GM12891 (cell line): ENCODE results near the gene GMDS.

Source experiments
- DNase-seq: peaks from one replicate; pipeline ENCODE4 v3.0.0; 2011; ENCODE audit warnings: low spot score; ENCODE audit not compliant: insufficient read length
- FAIRE-seq: peaks from 2 replicates; lab custom pipeline; 2011; peaks lifted over from hg19 to GRCh38; lab: Jason Lieb, UNC
- PAX5 ChIP-seq: IDR thresholded peaks from 2 replicates; pipeline ENCODE4 v1.6.1; 2011; ENCODE audit warnings: low read length, moderate library complexity, mild to moderate bottlenecking; ENCODE audit not compliant: insufficient read depth, severe bottlenecking
- POLR2A ChIP-seq: IDR thresholded peaks from 2 replicates; pipeline ENCODE4 v1.6.1; 2011; ENCODE audit warnings: low read depth, low read length, control low read depth
- POLR2AphosphoS5 ChIP-seq: IDR thresholded peaks from 2 replicates; pipeline ENCODE4 v1.6.1; 2011; ENCODE audit warnings: low read depth, low read length, control low read depth
- POU2F2 ChIP-seq: IDR thresholded peaks from 2 replicates; pipeline ENCODE4 v1.6.1; 2011; ENCODE audit warnings: low read depth, mild to moderate bottlenecking, control low read depth, low read length, moderate library complexity
- SPI1 ChIP-seq: IDR thresholded peaks from 2 replicates; pipeline ENCODE4 v1.6.1; 2011; ENCODE audit warnings: low read depth, low read length, control low read depth
- TAF1 ChIP-seq: IDR thresholded peaks from 2 replicates; pipeline ENCODE4 v1.6.1; 2011; ENCODE audit warnings: low read depth, low read length, control low read depth

The GMDS gene

GRCh38 chr6:2209226-2209809 is 36.1 kb downstream of the GMDS start:
- TF ChIP-seq TAF1 (no peak), SPI1 (no peak), PAX5 (no peak), POU2F2 (no peak), POLR2A (no peak), POLR2AphosphoS5 (no peak)
- DNase-seq (no peak), FAIRE-seq (peak; percentile 94)

DNA sequence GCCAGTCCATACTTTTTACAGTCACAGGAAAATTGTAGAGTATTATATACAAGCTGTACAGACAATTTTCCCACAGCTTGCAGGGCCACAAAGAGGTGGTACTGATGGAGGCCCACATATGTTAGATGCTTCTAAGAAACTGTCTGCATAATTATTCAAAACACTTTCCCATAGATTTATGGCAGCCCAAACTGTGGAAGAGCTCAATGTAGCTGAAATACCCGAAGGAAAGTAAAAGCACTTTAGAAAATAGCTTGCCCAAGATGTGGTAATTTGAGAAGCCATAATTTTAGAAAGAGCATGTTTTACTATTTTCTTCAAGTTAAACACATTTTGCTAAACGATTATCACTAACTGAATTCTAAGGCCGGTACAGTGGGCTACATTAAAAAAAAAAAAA is 36.9 kb downstream of the GMDS start:
- DNase-seq: no peak
- no peak for FAIRE-seq
- TF ChIP-seq SPI1 (no peak), POLR2A (no peak), TAF1 (no peak), PAX5 (no peak), POU2F2 (no peak), POLR2AphosphoS5 (no peak)

GRCh38 chr6:2205396-2205795 is 40.0 kb downstream of the GMDS start:
- DNase-seq: no peak
- no peak for TF ChIP-seq PAX5
- no peak for TF ChIP-seq POLR2AphosphoS5
- TF ChIP-seq TAF1: no peak
- TF ChIP-seq POU2F2: no peak
- TF ChIP-seq SPI1: no peak
- no peak for TF ChIP-seq POLR2A
- FAIRE-seq: no peak

DNA sequence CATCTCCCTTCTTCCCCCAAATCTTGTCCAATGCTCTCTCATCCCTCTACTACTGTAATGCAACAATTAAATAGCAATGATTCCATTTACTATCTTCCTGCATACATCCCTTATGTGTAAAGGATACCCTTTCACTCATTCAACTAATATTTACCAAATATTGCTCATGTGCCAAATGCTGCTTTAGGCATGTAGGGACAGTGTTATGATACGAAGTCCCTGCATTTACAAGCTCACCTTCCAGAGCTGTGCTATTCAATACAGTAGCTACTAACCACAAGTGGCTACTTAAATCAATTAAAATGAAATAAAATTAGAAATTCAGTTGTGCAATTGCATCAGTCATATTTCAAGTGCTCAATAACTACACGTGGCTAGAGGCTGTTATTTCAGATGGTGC is 41.1 kb downstream of the GMDS start:
- TF ChIP-seq PAX5 (no peak), POLR2AphosphoS5 (no peak), SPI1 (no peak), POLR2A (no peak), POU2F2 (no peak), TAF1 (no peak)
- DNase-seq (no peak), FAIRE-seq (no peak)

- DNase-seq (no peak), FAIRE-seq (no peak)
- no peak for TF ChIP-seq POU2F2
- TF ChIP-seq POLR2AphosphoS5: no peak
- TF ChIP-seq PAX5: no peak
- no peak for TF ChIP-seq TAF1
- no peak for TF ChIP-seq SPI1
- no peak for TF ChIP-seq POLR2A
Measured at GRCh38 chr6:2203264-2203663, 42.1 kb downstream of the GMDS start.

DNA sequence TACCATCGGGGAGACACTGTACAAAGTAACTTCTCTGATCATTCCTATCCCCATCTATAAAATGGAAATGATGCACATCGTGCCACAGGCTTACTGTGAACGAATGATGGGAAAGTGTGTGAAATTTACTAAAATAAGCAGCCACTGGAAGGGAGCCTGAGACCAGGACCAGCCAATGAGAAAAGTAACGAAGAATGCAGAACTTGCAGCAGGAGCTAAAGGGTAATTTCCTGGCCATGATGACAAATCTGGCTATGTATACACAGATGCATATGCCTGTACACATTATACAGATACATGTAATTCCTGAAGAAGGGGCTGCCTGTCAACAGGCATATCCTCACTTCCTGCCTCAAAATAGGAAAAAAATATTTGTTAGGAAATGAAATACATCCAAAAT is 47.4 kb downstream of the GMDS start:
- FAIRE-seq: no peak
- no peak for DNase-seq
- TF ChIP-seq TAF1 (no peak), POLR2AphosphoS5 (no peak), POLR2A (no peak), PAX5 (no peak), SPI1 (no peak), POU2F2 (no peak)

GRCh38 chr6:2197177-2197671 is 48.2 kb downstream of the GMDS start:
- no peak for FAIRE-seq
- no peak for TF ChIP-seq PAX5
- TF ChIP-seq SPI1: no peak
- TF ChIP-seq TAF1: no peak
- no peak for TF ChIP-seq POU2F2
- TF ChIP-seq POLR2AphosphoS5: no peak
- TF ChIP-seq POLR2A: no peak
- DNase-seq: no peak

- DNase-seq (no peak), FAIRE-seq (peak; percentile 35)
- TF ChIP-seq SPI1 (no peak), POU2F2 (no peak), POLR2A (no peak), TAF1 (no peak), PAX5 (no peak), POLR2AphosphoS5 (no peak)
Measured at GRCh38 chr6:2196079-2196679, 49.2 kb downstream of the GMDS start.

- TF ChIP-seq TAF1: no peak
- no peak for TF ChIP-seq SPI1
- TF ChIP-seq PAX5: peak; percentile 12
- FAIRE-seq (no peak), DNase-seq (no peak)
Measured at GRCh38 chr6:2194643-2195042, 50.8 kb downstream of the GMDS start.

- no peak for TF ChIP-seq POLR2A
- TF ChIP-seq PAX5: no peak
- no peak for TF ChIP-seq SPI1
- no peak for TF ChIP-seq TAF1
- no peak for TF ChIP-seq POLR2AphosphoS5
- TF ChIP-seq POU2F2: no peak
- DNase-seq: no peak
- FAIRE-seq: no peak
Measured at GRCh38 chr6:2193931-2194330, 51.5 kb downstream of the GMDS start.
